PFSK-1 (cell line): ENCODE results near the gene CPSF3.

Experiments
- POLR2AphosphoS5 ChIP-seq: IDR thresholded peaks from 2 replicates; pipeline ENCODE4 v1.6.1; 2012; ENCODE audit warnings: low read depth, mild to moderate bottlenecking, control low read depth, low read length, moderate library complexity
- SIN3A ChIP-seq: IDR thresholded peaks from 2 replicates; pipeline ENCODE4 v1.6.1; 2012; ENCODE audit warnings: mild to moderate bottlenecking, low read length, moderate library complexity, borderline replicate concordance; ENCODE audit not compliant: insufficient read depth

- no peak for TF ChIP-seq POLR2AphosphoS5
- TF ChIP-seq SIN3A = no peak
These were observed 95.8 kb downstream of the CPSF3 start for GRCh38 chr2:9519250-9519649.
